EH (cell line): Measurements from ENCODE around the gene TAF11L12.
"Not testable (repeated sequence)": the region's sequence is repeated elsewhere in the genome, so short reads cannot be mapped to it uniquely, and the experiment has no call there.

Experiments used
- DNase-seq: peaks from one replicate; pipeline ENCODE4 v3.0.0-alpha.2; 2015; ENCODE audit warnings: low read depth

Gene TAF11L12

DNA sequence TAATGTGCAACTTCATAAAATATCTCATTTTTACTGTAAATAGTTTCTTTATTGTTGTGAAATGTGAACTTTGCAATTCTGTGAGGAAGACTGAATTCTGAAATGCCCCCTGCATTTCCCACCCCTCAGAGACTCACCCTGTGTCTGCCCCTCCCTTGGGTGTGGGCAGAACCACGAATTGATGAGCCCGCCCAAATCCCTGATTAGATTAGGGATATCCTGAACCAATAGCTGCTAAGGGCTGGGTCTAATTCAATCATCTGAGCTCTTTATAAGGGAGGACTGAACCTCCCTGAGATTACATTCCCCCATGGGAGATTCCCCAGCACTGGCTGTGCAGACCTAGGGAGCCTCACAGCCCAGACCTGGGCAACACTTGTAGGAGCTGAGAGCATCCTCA is at the start of gene TAF11L12:
TSS of gene TAF11L12 (plus strand) at position 301 of the 400 bp plus-strand sequence.
- not testable (repeated sequence) for DNase-seq

GRCh38 chr5:17585658-17586057 is 24.5 kb upstream of the TAF11L12 start, which contains the start of gene TAF11L7:
Gene TAF11L7 (minus strand): TSS chr5:17585758.
- not testable (repeated sequence) for DNase-seq

DNA sequence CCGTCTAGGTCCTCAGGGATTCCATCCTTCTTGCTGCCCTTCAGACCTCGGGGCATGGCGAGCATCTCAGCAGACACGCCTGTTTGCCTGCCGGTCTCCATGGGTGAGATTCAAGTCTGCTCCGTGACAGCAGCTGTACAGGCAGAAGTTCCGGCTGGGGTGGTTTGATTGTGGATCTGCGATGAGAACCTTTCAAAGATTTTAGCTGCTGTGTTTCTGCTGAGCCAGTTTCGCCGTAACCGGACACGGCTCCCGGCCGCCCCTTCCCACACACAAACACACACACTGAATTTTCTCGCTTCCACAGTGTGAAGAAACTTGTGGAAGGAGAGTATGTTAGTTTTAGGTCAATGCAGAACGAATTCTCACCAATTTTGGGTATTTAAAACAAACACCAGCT is 19.3 kb upstream of the TAF11L12 start, which contains the start of gene TAF11L8:
TSS of gene TAF11L8 (minus strand) at position 101 of the 400 bp plus-strand sequence.
- DNase-seq: not testable (repeated sequence)

DNA sequence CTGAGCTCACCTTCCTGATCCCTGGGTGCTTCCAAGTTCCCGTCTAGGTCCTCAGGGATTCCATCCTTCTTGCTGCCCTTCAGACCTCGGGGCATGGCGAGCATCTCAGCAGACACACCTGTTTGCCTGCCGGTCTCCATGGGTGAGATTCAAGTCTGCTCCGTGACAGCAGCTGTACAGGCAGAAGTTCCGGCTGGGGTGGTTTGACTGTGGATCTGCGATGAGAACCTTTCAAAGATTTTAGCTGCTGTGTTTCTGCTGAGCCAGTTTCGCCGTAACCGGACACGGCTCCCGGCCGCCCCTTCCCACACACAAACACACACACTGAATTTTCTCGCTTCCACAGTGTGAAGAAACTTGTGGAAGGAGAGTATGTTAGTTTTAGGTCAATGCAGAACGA is 15.9 kb upstream of the TAF11L12 start, which contains the start of gene TAF11L9:
TSS of gene TAF11L9 (minus strand) at position 140 of the 400 bp plus-strand sequence.
- DNase-seq: not testable (repeated sequence)

- DNase-seq: not testable (repeated sequence)
Measured at GRCh38 chr5:17597728-17598127, 12.5 kb upstream of the TAF11L12 start, which contains the start of gene TAF11L10. Gene TAF11L10 (minus strand): TSS chr5:17597828.

- DNase-seq: not testable (repeated sequence)
Measured at GRCh38 chr5:17603880-17604279, 6.3 kb upstream of the TAF11L12 start, which contains the start of gene TAF11L11. Gene TAF11L11 (plus strand): TSS chr5:17604183.

DNA sequence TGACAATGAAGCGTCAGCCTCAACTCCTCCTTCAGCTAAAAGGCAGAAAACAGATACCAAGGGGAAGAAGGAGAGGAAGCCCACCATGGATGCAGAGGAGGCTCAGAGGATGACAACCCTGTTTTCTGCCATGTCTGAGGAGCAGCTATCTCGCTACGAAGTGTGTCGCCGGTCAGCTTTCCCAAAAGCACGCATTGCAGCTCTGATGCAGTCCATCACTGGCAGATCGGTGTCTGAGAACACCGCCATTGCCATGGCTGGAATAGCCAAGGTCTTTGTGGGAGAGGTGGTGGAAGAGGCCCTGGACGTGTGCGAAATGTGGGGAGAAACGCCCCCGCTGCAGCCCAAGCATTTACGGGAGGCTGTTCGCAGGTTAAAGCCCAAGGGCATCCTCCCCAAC is 5.2 kb upstream of the TAF11L12 start:
- no peak for DNase-seq

DNA sequence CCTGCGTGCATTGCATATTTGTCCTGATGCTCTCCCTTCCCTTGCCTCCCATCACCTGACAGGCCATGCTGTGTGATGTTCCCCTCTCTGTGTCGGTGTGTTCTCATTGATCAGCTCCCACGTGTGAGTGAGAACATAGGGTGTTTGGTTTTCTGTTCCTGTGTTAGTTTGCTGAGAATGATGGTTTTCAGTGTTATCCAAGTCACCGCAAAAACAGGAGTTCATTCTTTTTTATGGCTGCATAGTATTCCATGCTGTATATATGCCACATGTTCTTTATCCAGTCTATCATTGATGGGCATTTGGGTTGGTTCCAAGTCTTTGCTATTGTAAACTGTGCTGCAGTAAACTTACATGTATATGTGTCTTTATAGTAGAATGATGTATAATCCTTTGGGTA is 2.7 kb upstream of the TAF11L12 start:
- not testable (repeated sequence) for DNase-seq

DNA sequence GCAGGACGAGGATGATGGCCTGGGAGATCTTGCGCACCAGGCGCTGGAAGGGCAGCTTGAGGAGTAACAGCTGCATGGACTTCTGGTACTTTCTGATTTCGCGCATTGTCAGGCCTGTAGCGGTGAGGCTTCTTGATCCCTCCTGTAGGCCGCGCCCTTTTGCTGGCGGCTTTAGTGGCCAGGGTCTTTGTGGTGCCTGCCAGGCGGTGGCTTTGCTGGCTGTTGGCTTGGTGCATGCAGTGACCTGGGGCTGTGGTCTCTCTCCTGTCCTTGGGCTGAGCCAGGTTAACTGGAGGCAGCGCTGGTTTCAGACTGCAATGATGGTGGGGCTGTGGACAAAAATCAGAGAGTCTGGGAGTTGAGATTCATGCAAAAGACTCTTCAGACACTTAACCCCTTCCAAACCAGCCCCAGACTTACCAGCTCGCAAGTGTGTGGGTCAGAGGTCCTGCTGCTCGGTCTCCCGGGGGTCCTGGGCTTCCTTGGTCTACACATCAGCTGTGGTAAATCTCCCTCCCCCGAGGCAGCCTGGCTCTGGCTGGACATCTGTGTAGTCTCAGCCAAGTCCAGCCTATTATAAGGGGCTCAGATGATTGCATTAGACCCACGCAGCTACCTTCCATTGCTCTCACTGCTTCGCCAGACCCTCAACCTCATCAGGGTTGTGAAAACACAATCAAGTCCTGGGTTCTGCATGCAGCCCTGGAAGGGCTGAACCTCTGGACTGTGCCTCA is 4.8 kb downstream of the TAF11L12 start:
- DNase-seq: no peak

- no peak for DNase-seq
Measured at GRCh38 chr5:17619354-17619753, 9.2 kb downstream of the TAF11L12 start.

DNA sequence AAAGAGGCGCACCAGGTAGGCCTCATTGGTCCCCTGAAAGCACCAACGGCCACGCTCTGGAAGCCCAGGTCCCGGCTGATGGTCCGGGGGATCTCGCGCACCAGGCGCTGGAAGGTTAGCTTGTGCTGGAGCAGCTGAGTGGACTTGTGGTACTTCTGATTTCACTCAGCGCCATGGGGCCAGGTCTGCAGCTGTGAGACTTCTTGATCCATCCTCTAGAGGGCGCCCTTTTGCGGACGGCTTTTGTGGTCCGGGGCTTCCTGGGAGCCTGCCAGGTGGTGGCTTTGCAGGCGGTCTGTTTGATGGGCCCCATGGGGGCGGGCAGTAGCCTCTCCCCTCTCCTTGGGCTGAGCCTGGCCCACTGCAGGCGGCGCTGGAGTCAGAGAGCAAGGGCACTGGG is 10.4 kb downstream of the TAF11L12 start:
- no peak for DNase-seq

DNA sequence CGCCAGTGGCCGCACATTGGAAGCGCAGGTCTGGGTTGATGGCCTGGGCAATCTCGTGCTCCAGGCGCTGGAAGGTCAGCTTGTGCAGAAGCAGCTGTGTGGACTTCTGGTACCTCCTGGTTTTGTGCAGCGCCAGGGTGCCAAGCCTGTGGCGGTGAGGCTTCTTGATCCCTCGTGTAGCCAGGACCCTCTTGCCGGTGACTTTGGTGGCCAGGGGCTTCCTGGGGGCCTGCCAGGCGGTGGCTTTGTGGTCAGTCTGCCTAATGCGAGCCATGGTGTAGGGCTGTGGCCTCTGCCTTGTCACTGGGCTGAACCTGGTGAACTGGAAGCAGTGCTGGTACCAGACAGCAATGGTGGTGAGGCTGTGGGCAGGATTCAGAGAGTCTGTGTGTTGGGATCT is 15.5 kb downstream of the TAF11L12 start:
- no peak for DNase-seq

- DNase-seq: not testable (repeated sequence)
Measured at GRCh38 chr5:17631788-17632187, 21.6 kb downstream of the TAF11L12 start, which contains the start of gene TAF11L13. Gene TAF11L13 (plus strand): TSS chr5:17632088.

DNA sequence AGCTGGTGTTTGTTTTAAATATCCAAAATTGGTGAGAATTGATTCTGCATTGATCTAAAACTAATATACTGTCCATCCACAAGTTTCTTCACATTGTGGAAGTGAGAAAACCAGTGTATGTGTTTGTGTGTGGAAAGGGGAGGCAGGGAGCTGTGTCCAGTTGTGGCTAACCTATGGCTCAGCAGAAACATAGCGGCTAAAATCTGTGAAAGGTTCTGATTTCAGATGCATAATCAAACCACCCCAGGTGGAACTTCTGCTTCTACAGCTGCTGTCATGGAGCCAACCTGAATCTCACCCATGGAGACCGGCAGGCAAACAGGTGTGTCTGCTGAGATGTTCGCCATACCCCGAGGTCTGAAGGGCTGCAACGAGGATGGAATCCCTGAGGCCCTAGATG is 24.0 kb downstream of the TAF11L12 start, which contains the start of gene TAF11L14:
TSS of gene TAF11L14 (plus strand) at position 301 of the 400 bp plus-strand sequence.
- DNase-seq: no peak

DNA sequence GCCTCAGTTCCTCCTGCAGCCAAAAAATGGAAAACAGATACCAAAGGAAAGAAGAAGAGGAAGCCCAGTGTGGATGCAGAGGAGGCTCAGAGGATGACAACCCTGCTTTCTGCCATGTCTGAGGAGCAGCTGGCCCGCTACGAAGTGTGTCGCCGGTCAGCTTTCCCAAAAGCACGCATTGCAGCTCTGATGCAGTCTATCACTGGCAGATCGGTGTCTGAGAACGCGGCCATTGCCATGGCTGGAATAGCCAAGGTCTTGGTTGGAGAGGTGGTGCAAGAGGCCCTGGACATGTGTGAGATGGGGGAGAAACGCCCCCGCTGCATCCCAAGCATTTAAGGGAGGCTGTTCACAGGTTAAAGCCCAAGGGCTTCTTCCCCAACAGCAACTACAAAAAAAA is 39.0 kb downstream of the TAF11L12 start:
- not testable (repeated sequence) for DNase-seq

DNA sequence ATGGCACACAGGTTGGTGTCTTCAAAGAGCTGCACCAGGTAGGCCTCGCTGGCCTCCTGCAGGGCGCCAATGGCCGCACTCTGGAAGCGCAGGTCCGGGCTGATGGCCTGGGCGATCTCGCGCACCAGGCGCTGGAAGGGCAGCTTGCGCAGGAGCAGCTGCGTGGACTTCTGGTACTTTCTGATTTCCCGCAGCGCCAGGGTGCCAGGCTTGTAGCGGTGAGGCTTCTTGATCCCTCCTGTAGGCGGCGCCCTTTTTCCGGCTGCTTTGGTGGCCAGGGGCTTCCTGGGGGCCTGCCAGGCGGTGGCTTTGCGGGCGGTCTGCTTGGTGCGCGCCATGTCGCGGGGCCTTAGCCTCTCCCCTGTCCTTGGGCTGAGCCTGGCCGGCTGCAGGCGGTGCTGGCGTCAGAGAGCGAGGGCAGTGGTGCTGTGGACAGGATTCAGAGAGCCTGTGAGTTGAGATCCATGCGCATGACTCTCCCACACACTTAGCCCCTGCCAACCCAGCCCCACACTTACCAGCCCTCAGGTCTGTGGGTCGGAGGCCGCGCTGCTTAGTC is 45.1 kb downstream of the TAF11L12 start:
- DNase-seq: not testable (repeated sequence)

DNA sequence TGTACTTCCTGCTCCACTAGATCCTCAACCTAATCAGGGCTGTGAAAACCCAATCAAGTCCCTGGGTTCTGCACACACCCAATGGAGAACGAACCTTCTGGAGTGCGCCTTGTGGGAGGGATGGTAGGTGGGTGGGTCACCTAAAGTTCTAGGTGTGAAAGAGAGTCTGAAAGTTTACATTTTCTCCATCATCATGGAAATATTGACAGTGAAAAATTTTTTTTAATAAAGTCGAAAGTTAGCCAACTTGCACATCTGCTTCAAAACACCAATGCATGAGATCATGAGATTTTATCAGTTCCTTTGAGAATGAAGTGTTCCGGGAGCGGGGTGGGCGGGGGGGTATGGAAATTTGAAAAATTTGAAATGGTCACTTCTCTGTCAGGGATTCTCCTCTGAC is 45.7 kb downstream of the TAF11L12 start:
- DNase-seq: no peak
